HG03521 (cell line): Measurements from ENCODE around the gene GANC.
"Not testable (repeated sequence)": the region's sequence is repeated elsewhere in the genome, so short reads cannot be mapped to it uniquely, and the experiment has no call there.

ENCODE experiments used
- ATAC-seq: cut with Tn5 transposase; IDR thresholded peaks from one replicate; pipeline ENCODE4 v1.9.1; 2021; ENCODE audit warnings: mild to moderate bottlenecking, moderate library complexity; ENCODE audit not compliant: unreplicated experiment

The GANC gene

GRCh38 chr15:42282344-42282743 lies 9.3 kb downstream of the GANC start:
- no peak for ATAC-seq

GRCh38 chr15:42282926-42283325 lies 9.9 kb downstream of the GANC start:
- no peak for ATAC-seq

- no peak for ATAC-seq
These were observed 10.7 kb downstream of the GANC start for GRCh38 chr15:42283671-42284070.

- no peak for ATAC-seq
These were observed 11.6 kb downstream of the GANC start for GRCh38 chr15:42284551-42284950.

- ATAC-seq = no peak
These were observed 12.0 kb downstream of the GANC start for GRCh38 chr15:42285034-42285433.

- no peak for ATAC-seq
These were observed 13.5 kb downstream of the GANC start for GRCh38 chr15:42286445-42287029.

GRCh38 chr15:42287931-42288330 lies 14.9 kb downstream of the GANC start:
- ATAC-seq = no peak

GRCh38 chr15:42289166-42289565 lies 16.2 kb downstream of the GANC start:
- no peak for ATAC-seq

- not testable (repeated sequence) for ATAC-seq
These were observed 28.0 kb downstream of the GANC start for GRCh38 chr15:42301004-42301403.

- no peak for ATAC-seq
These were observed 33.7 kb downstream of the GANC start for GRCh38 chr15:42306681-42307080.

GRCh38 chr15:42313463-42313862 lies 40.5 kb downstream of the GANC start:
- no peak for ATAC-seq

- no peak for ATAC-seq
These were observed 41.8 kb downstream of the GANC start for GRCh38 chr15:42314818-42315217.

- no peak for ATAC-seq
These were observed 42.5 kb downstream of the GANC start for GRCh38 chr15:42315521-42315920.

- ATAC-seq = not testable (repeated sequence)
These were observed 43.3 kb downstream of the GANC start for GRCh38 chr15:42316282-42316805.

- no peak for ATAC-seq
These were observed 46.2 kb downstream of the GANC start for GRCh38 chr15:42319206-42319605.

- no peak for ATAC-seq
These were observed 51.3 kb downstream of the GANC start for GRCh38 chr15:42324308-42324707.

GRCh38 chr15:42329161-42329560 lies 56.2 kb downstream of the GANC start:
- no peak for ATAC-seq

- no peak for ATAC-seq
These were observed 57.0 kb downstream of the GANC start for GRCh38 chr15:42329992-42330391.

GRCh38 chr15:42331235-42331634 lies 58.2 kb downstream of the GANC start:
- no peak for ATAC-seq

GRCh38 chr15:42332331-42332730 lies 59.3 kb downstream of the GANC start:
- no peak for ATAC-seq

GRCh38 chr15:42335074-42335473 lies 62.1 kb downstream of the GANC start:
- no peak for ATAC-seq

GRCh38 chr15:42336650-42337049 lies 63.6 kb downstream of the GANC start:
- not testable (repeated sequence) for ATAC-seq

GRCh38 chr15:42337104-42337503 lies 64.1 kb downstream of the GANC start:
- ATAC-seq = not testable (repeated sequence)
